ENCODE data around the gene PCBP4.
A peak's percentile ranks its signal among the peaks of the same experiment; 100 is the strongest.

PCBP4 gene

DNA sequence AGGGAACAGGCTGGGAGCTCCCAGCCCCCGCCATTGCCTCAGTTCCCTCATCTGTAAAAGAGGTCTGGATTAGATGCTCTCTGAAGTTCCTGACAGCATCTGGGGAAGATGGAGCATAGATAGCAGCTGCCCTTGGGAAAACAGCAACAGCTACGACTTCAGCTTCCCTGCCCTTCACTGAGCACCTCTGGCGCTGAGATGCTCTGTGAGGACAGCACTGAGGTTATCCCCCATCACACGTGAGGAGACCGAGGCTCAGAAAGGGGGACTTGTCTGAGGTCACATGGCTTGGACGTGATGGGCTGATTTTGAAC, 39.5 kb upstream of the PCBP4 start:
- no peaks in the 10 kb centered on the region for H4K20me1 ChIP-seq (ENCODE audit: insufficient read depth, low read length, poor library complexity, severe bottlenecking)
- H3K4me1 ChIP-seq (ENCODE audit: insufficient read depth, low read length, poor library complexity, severe bottlenecking) = peaks cover 15% of the 10 kb centered on the region
- no peak overlapping the region; the same call in 1 of the 2 replicates for H2AFZ ChIP-seq (ENCODE audit: low read length)
- H3K79me2 ChIP-seq (ENCODE audit: insufficient read depth, low read length) = no peaks in the 10 kb centered on the region
- TF ChIP-seq EZH2phosphoT487 (IDR thresholded peaks at IDR 0.05; ENCODE audit: borderline replicate concordance) = no peak
- TF ChIP-seq, protein P1, sequence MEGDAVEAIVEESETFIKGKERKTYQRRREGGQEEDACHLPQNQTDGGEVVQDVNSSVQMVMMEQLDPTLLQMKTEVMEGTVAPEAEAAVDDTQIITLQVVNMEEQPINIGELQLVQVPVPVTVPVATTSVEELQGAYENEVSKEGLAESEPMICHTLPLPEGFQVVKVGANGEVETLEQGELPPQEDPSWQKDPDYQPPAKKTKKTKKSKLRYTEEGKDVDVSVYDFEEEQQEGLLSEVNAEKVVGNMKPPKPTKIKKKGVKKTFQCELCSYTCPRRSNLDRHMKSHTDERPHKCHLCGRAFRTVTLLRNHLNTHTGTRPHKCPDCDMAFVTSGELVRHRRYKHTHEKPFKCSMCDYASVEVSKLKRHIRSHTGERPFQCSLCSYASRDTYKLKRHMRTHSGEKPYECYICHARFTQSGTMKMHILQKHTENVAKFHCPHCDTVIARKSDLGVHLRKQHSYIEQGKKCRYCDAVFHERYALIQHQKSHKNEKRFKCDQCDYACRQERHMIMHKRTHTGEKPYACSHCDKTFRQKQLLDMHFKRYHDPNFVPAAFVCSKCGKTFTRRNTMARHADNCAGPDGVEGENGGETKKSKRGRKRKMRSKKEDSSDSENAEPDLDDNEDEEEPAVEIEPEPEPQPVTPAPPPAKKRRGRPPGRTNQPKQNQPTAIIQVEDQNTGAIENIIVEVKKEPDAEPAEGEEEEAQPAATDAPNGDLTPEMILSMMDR (conservative IDR thresholded peaks at IDR 0.05; ENCODE audit: low read length) = no peak
- no peaks in the 10 kb centered on the region for H3K36me3 ChIP-seq (ENCODE audit: insufficient read depth, low read length)
- H3K27me3 ChIP-seq (ENCODE audit: insufficient read depth, low read length, poor library complexity, severe bottlenecking) = no peaks in the 10 kb centered on the region
- H3F3A ChIP-seq (ENCODE audit: low read depth) = no peaks in the 10 kb centered on the region
- H3K4me2 ChIP-seq (ENCODE audit: low read depth, low read length, poor library complexity, severe bottlenecking) = no peak overlapping the region
- peak overlapping the region; percentile 47 for H3K9ac ChIP-seq (ENCODE audit: low read depth, low read length, poor library complexity, severe bottlenecking)
- H3K4me3 ChIP-seq (ENCODE audit: low read length, poor library complexity, severe bottlenecking) = no peak overlapping the region
- no peaks in the 10 kb centered on the region for H3K9me3 ChIP-seq (ENCODE audit: insufficient read depth, low read depth, low read length)
- no peaks in the 10 kb centered on the region for H3K9me2 ChIP-seq (replicated peaks; ENCODE audit: low read depth, low read length)

DNA sequence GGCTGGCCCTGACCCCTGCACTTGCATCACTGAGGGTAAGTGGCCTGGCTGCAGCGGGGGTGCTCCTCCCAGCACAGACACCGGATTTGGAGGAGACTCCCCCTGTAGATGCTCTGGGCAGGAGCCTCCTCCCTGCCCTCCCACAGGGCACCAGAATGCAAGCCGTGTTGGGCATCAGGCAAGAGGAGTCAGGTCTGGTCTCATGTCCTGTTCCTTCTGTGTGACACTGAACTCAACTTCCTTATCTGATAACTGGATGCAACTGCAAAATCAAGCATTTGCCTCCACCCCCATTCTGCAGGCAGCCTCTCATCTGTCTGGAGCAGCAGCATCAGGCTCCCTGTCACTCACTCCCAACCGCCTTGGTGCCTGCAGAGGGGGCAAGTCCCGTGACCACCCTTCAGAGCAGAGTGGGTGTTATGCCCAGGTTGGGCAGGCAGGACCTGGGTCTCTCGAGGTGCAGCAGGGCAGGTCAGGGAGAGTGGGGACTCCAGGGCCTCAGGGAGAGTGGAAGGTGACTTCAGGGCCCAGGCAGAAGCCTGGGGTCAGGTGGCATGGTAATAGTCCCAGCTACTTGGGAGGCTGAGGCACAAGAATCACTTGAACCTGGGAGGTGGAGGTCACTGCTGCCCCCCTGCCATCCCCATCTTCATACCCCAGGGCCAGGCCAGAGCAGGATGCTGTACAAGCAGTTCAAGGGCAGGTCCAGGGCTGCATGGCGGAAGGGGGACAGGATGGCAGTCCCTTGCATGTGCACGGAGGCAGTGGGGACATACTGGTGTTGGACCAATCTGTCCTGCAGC, 39.0 kb upstream of the PCBP4 start:
- Histone ChIP-seq H3K9ac (ENCODE audit: low read depth, low read length, poor library complexity, severe bottlenecking) (peak overlapping the region; percentile 47), H3K4me1 (ENCODE audit: insufficient read depth, low read length, poor library complexity, severe bottlenecking) (peaks cover 15% of the 10 kb centered on the region), H2AFZ (ENCODE audit: low read length) (peak overlapping the region; percentile 33; the same call in 1 of the 2 replicates)

DNA sequence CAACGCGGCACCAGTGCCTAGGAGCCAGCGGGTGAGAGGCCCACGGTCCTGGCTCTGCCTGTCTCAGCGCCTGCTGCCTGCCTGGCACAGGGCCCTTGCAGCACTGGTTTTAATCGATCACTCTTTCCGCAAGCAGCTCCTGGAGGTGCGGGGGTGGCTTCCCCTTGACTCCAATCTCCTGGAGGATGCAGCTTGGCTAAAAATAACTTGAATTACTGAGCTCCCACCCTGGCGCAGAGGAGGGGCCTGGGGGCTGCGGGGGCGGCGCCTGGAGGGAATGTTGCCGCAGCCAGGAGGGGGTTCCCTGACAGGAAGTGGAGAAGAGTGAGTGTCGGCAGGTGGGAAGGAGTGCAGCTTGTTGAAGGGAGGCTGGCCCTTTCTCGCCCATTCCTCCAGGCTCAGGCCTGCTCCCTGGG, 38.3 kb upstream of the PCBP4 start:
- no peak overlapping the region for H3K4me2 ChIP-seq (ENCODE audit: low read depth, low read length, poor library complexity, severe bottlenecking)
- peak overlapping the region; percentile 47 for H3K9ac ChIP-seq (ENCODE audit: low read depth, low read length, poor library complexity, severe bottlenecking)
- H3K4me1 ChIP-seq (ENCODE audit: insufficient read depth, low read length, poor library complexity, severe bottlenecking) = peaks cover 15% of the 10 kb centered on the region
- H3K79me2 ChIP-seq (ENCODE audit: insufficient read depth, low read length) = no peaks in the 10 kb centered on the region
- H3K36me3 ChIP-seq (ENCODE audit: insufficient read depth, low read length) = no peaks in the 10 kb centered on the region
- no peaks in the 10 kb centered on the region for H3K27me3 ChIP-seq (ENCODE audit: insufficient read depth, low read length, poor library complexity, severe bottlenecking)
- H2AFZ ChIP-seq (ENCODE audit: low read length) = no peak overlapping the region; the same call in 1 of the 2 replicates
- no peaks in the 10 kb centered on the region for H3K9me2 ChIP-seq (replicated peaks; ENCODE audit: low read depth, low read length)
- H4K20me1 ChIP-seq (ENCODE audit: insufficient read depth, low read length, poor library complexity, severe bottlenecking) = no peaks in the 10 kb centered on the region
- H3F3A ChIP-seq (ENCODE audit: low read depth) = no peaks in the 10 kb centered on the region
- TF ChIP-seq EZH2phosphoT487 (IDR thresholded peaks at IDR 0.05; ENCODE audit: borderline replicate concordance) = no peak
- TF ChIP-seq, protein P1 (conservative IDR thresholded peaks at IDR 0.05; ENCODE audit: low read length) = no peak
- no peak overlapping the region for H3K4me3 ChIP-seq (ENCODE audit: low read length, poor library complexity, severe bottlenecking)
- no peaks in the 10 kb centered on the region for H3K9me3 ChIP-seq (ENCODE audit: insufficient read depth, low read depth, low read length)

More for the DNA sequence above, 39.0 kb upstream of the PCBP4 start:
- no peaks in the 10 kb centered on the region for H4K20me1 ChIP-seq (ENCODE audit: insufficient read depth, low read length, poor library complexity, severe bottlenecking)
- H3K79me2 ChIP-seq (ENCODE audit: insufficient read depth, low read length) = no peaks in the 10 kb centered on the region
- H3K4me2 ChIP-seq (ENCODE audit: low read depth, low read length, poor library complexity, severe bottlenecking) = no peak overlapping the region
- no peaks in the 10 kb centered on the region for H3K9me3 ChIP-seq (ENCODE audit: insufficient read depth, low read depth, low read length)
- no peaks in the 10 kb centered on the region for H3K36me3 ChIP-seq (ENCODE audit: insufficient read depth, low read length)
- H3K4me3 ChIP-seq (ENCODE audit: low read length, poor library complexity, severe bottlenecking) = no peak overlapping the region
- H3F3A ChIP-seq (ENCODE audit: low read depth) = no peaks in the 10 kb centered on the region
- TF ChIP-seq, protein P1 (conservative IDR thresholded peaks at IDR 0.05; ENCODE audit: low read length) = no peak
- TF ChIP-seq EZH2phosphoT487 (IDR thresholded peaks at IDR 0.05; ENCODE audit: borderline replicate concordance) = no peak
- no peaks in the 10 kb centered on the region for H3K27me3 ChIP-seq (ENCODE audit: insufficient read depth, low read length, poor library complexity, severe bottlenecking)
- no peaks in the 10 kb centered on the region for H3K9me2 ChIP-seq (replicated peaks; ENCODE audit: low read depth, low read length)

Measured in Loucy (cell line).